SU-DHL-6 (cell line): ENCODE data around the gene SMARCAL1.

ENCODE experiments used
- H2AFZ ChIP-seq: fragments of 200-600 bp; sonication (generic); 2 replicates; pipeline ENCODE4 v1.6.1; 2014; ENCODE audit warnings: low read depth, mild to moderate bottlenecking, moderate library complexity, mixed read lengths, antibody characterized with exemption, low read length; ENCODE audit not compliant: severe bottlenecking
- H3F3A ChIP-seq: fragments of 200-600 bp; shearing (Covaris generic); 2 replicates; pipeline ENCODE4 v1.6.0; 2016; ENCODE audit warnings: antibody characterized with exemption, mild to moderate bottlenecking; ENCODE audit not compliant: insufficient read depth
- H3K27ac ChIP-seq: fragments of 200-600 bp; sonication (generic); 2 replicates; pipeline ENCODE4 v1.5.1; 2016; ENCODE audit warnings: low read depth, mild to moderate bottlenecking, low read length, moderate library complexity, mixed read lengths
- H3K27me3 ChIP-seq: fragments of 200-600 bp; sonication (generic), shearing (Covaris generic); 2 replicates; pipeline ENCODE4 v1.6.0; 2014; ENCODE audit warnings: mild to moderate bottlenecking, low read length
- H3K36me3 ChIP-seq: fragments of 200-600 bp; sonication (generic); 2 replicates; pipeline ENCODE4 v1.6.1; 2014; ENCODE audit warnings: mild to moderate bottlenecking, low read length, mixed read lengths
- H3K4me2 ChIP-seq: fragments of 300-600, 200-600 bp; shearing (Covaris generic), sonication (generic); 2 replicates; pipeline ENCODE4 v1.6.0; 2014; ENCODE audit warnings: low read length, low read depth, mild to moderate bottlenecking; ENCODE audit not compliant: poor library complexity, severe bottlenecking
- H3K4me3 ChIP-seq: fragments of 200-600 bp; sonication (generic); 2 replicates; pipeline ENCODE4 v1.5.1; 2014; ENCODE audit warnings: antibody characterized with exemption, low read length, mild to moderate bottlenecking, mixed read lengths; ENCODE audit not compliant: insufficient read depth, poor library complexity, severe bottlenecking
- H3K79me2 ChIP-seq: fragments of 200-600 bp; sonication (generic); 2 replicates; pipeline ENCODE4 v1.6.1; 2014; ENCODE audit warnings: mild to moderate bottlenecking, low read length, moderate library complexity; ENCODE audit not compliant: insufficient read depth
- H3K9ac ChIP-seq: fragments of 200-600 bp; sonication (generic); 2 replicates; pipeline ENCODE4 v1.7.0; 2014; ENCODE audit warnings: mild to moderate bottlenecking, low read length
- H3K9me2 ChIP-seq: fragments of 200-600 bp; sonication (generic); replicated peaks from 2 replicates; pipeline ENCODE4 v1.6.1; 2014; ENCODE audit warnings: low read length; ENCODE audit not compliant: insufficient read depth
- H3K9me3 ChIP-seq: fragments of 200-600 bp; sonication (generic); 2 replicates; pipeline ENCODE4 v1.6.1; 2014; ENCODE audit warnings: low read length, mixed read lengths; ENCODE audit not compliant: insufficient read depth
- H4K20me1 ChIP-seq: fragments of 200-600 bp; sonication (generic); 2 replicates; pipeline ENCODE4 v1.6.1; 2014; ENCODE audit warnings: low read depth, mild to moderate bottlenecking, antibody characterized with exemption, low read length, moderate library complexity, mixed read lengths
- EZH2phosphoT487 ChIP-seq: fragments of 200-600 bp; sonication (generic), shearing (Covaris generic); conservative IDR thresholded peaks from 2 replicates; pipeline ENCODE4 v1.6.1; 2018; ENCODE audit warnings: mild to moderate bottlenecking, antibody characterized with exemption, low read length, moderate library complexity, mixed read lengths
- TF ChIP-seq, protein P1 (sequence below): fragments of 200-600 bp; sonication (generic); IDR thresholded peaks from one replicate; pipeline ENCODE4 v1.5.1; 2017; ENCODE audit warnings: antibody characterized with exemption, mild to moderate bottlenecking, low read length, moderate library complexity; ENCODE audit not compliant: insufficient read depth, poor library complexity, severe bottlenecking

The SMARCAL1 gene

DNA sequence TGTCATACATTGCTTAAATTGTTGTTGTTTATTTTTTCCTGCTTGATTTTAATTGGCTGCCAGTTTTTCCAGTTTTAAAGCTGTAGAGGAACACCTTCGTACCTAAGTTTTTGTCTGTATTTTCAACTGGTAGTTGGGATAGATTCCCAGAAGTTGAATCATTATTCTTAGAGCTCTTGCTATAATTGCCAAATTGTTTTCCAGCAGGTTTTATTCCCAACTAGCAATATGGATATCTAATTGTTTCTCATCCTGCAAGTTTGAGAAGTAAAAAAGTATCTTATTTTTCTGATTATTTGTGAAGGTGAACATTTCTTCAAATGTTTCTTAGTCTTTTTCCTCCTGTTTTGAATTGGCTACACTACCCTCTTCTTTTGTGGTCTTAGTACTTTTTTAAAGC is 6.7 kb downstream of the SMARCAL1 start:
- H3K9me3 ChIP-seq, result no peaks in the 10 kb centered on the region
- H3K27me3 ChIP-seq, result no peaks in the 10 kb centered on the region
- no peak overlapping the region for H3K27ac ChIP-seq
- H2AFZ ChIP-seq, result no peak overlapping the region
- no peaks in the 10 kb centered on the region for H3F3A ChIP-seq
- no peak overlapping the region for H3K9ac ChIP-seq
- H3K4me3 ChIP-seq, result no peak overlapping the region
- no peaks in the 10 kb centered on the region for H3K9me2 ChIP-seq
- H4K20me1 ChIP-seq, result no peaks in the 10 kb centered on the region
- no peak for TF ChIP-seq EZH2phosphoT487
- TF ChIP-seq, protein P1, sequence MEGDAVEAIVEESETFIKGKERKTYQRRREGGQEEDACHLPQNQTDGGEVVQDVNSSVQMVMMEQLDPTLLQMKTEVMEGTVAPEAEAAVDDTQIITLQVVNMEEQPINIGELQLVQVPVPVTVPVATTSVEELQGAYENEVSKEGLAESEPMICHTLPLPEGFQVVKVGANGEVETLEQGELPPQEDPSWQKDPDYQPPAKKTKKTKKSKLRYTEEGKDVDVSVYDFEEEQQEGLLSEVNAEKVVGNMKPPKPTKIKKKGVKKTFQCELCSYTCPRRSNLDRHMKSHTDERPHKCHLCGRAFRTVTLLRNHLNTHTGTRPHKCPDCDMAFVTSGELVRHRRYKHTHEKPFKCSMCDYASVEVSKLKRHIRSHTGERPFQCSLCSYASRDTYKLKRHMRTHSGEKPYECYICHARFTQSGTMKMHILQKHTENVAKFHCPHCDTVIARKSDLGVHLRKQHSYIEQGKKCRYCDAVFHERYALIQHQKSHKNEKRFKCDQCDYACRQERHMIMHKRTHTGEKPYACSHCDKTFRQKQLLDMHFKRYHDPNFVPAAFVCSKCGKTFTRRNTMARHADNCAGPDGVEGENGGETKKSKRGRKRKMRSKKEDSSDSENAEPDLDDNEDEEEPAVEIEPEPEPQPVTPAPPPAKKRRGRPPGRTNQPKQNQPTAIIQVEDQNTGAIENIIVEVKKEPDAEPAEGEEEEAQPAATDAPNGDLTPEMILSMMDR, result no peak
- H3K36me3 ChIP-seq, result peaks cover 5% of the 10 kb centered on the region
- H3K4me2 ChIP-seq, result no peak overlapping the region
- no peaks in the 10 kb centered on the region for H3K79me2 ChIP-seq

- peaks cover 7% of the 10 kb centered on the region; the same call in 1 of the 2 replicates for H3K9me3 ChIP-seq
- H3K4me2 ChIP-seq, result no peak overlapping the region
- H4K20me1 ChIP-seq, result no peaks in the 10 kb centered on the region
- peaks cover 21% of the 10 kb centered on the region for H3K36me3 ChIP-seq
- no peaks in the 10 kb centered on the region for H3K9me2 ChIP-seq
- no peak overlapping the region for H3K4me3 ChIP-seq
- H3K27me3 ChIP-seq, result no peaks in the 10 kb centered on the region
- H3F3A ChIP-seq, result no peaks in the 10 kb centered on the region
- H3K9ac ChIP-seq, result no peak overlapping the region
- no peaks in the 10 kb centered on the region for H3K79me2 ChIP-seq
- H3K27ac ChIP-seq, result no peak overlapping the region
- H2AFZ ChIP-seq, result no peak overlapping the region
- TF ChIP-seq, protein P1, result no peak
- TF ChIP-seq EZH2phosphoT487, result no peak
These were observed 8.2 kb downstream of the SMARCAL1 start for GRCh38 chr2:216420367-216421101.

GRCh38 chr2:216423071-216423470 is 10.8 kb downstream of the SMARCAL1 start:
- H3F3A ChIP-seq, result no peaks in the 10 kb centered on the region
- TF ChIP-seq, protein P1, result no peak
- no peak for TF ChIP-seq EZH2phosphoT487
- no peak overlapping the region for H3K9ac ChIP-seq
- H3K9me3 ChIP-seq, result peaks cover 10% of the 10 kb centered on the region; the same call in 1 of the 2 replicates
- peaks cover 23% of the 10 kb centered on the region for H3K36me3 ChIP-seq
- H3K4me3 ChIP-seq, result no peak overlapping the region
- no peaks in the 10 kb centered on the region for H3K79me2 ChIP-seq
- H3K27me3 ChIP-seq, result no peaks in the 10 kb centered on the region
- no peaks in the 10 kb centered on the region for H4K20me1 ChIP-seq
- no peak overlapping the region for H3K27ac ChIP-seq
- no peaks in the 10 kb centered on the region for H3K9me2 ChIP-seq
- no peak overlapping the region for H3K4me2 ChIP-seq
- H2AFZ ChIP-seq, result no peak overlapping the region
